HG02678 (cell line): Measurements from ENCODE around the gene MPDU1.

Source experiments
- ATAC-seq: cut with Tn5 transposase; IDR thresholded peaks from one replicate; pipeline ENCODE4 v1.9.1; 2021; ENCODE audit warnings: mild to moderate bottlenecking, moderate library complexity; ENCODE audit not compliant: unreplicated experiment

Gene MPDU1

DNA sequence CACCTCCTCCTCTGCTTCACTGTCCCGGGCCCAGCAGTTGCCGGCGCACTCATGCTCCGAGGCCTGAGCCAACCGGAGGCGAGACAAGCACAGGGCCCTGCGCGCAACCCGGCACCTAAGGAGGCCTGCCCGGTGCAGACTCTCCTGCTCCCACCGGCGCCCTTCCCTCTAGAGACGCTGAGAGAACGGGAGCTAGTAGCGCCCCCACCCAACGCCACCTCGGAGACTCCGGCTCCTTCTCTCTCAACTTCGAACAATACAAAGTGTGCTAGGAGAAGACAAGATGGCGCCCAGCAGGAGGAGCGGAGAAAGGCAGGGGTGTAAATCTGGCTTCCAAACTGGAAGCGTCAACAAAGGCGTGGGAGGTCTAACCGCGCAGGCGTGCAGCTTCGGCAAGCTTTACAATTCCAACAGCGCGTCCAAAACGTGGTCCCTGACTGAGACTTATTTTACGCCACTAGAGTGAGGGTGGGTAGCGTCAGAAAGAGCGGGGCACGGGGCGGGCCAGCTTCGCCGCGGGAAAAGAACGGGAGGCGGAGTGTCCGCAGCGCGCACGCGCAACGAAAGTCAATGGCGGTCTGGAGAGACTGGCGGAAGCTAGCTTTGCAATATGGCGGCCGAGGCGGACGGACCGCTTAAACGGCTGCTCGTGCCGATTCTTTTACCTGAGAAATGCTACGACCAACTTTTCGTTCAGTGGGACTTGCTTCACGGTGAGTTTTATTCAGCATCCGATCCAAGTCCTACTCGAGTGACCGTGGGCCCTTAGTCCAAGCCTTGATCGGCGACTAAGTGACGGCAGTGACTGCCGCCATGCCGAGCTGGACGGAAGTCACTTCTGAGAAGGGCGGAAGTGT is at the start of gene MPDU1:
MPDU1 (plus strand) TSS at position 600 of the 857 bp plus-strand sequence; CDS start at position 611, 11 bp downstream.
- peak; percentile 77 for ATAC-seq

DNA sequence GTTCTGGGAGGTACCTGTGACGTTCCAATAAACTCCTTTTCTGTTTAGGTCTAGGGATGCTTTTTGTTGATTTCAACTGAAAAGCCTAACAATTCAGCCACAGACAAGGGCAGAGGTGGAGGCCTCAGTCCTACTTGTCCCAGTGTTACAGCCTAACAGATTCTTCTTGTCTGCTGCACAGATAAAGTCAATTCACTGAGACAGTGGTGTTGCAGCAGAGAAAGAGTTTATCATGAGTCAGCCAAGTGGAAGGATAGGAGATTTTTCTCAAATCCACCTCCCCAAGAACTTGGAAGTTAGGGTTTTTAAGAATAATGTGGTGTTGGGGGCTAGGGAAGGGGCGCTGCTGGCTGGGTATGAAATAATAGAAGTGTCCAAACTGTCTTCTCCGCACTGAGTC is 45.6 kb upstream of the MPDU1 start:
- ATAC-seq: no peak

DNA sequence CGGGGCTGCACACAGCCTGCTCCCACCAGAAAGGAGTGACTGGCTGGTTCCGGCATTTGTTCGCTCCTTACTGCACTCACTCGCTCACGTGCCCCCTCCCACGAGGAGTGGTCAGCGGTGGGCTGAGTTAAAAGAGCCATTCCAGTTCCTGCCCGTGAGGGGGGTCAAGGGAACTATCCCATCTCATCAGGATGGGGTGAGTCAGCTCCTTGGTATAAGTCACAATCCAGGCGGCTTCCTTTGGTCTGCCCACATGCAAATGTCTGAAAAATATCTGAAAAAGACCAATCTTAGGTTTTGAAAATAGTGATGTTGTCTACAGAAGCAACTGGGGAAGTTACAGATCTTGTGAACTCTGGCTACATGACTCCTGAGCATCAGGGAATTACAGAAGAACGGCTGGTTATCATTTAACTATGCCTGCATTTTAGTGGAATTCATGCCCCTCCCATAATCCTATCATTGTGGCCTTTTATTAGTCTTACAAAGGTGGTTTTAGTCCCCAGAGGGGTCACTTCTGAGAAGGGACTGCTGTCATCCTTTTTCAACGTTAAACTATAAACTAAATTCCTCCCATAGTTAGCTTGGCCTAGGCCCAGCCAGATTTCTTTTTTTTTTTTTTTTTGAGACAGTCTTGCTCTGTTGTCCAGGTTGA is 44.6 kb upstream of the MPDU1 start:
- ATAC-seq: no peak

DNA sequence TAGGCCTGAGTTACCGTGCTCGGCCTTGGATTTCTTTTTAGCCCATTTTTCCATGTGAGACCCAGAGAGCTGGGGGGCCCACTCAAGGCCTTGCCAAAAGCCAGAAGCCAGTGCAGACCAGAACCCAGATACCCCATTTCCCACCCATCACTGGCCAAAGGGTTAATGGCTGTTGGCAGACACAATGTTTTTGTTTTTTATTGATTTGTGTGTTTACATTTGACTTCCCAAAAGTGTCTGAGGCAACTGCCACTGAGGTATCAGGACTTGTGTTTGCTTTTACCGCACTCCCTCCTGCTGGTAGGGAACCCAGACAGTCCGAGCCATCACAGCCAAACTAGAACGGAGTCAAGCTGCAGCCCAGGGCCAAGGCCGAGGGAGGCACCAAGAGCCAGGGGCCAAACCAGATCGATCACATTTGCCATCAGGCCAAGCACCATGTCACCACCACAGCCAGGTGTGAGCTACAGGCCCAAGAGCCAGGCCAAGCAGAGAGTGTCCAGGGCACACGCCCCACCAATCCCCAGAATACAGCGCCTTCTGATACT is 42.5 kb upstream of the MPDU1 start:
- ATAC-seq: no peak

DNA sequence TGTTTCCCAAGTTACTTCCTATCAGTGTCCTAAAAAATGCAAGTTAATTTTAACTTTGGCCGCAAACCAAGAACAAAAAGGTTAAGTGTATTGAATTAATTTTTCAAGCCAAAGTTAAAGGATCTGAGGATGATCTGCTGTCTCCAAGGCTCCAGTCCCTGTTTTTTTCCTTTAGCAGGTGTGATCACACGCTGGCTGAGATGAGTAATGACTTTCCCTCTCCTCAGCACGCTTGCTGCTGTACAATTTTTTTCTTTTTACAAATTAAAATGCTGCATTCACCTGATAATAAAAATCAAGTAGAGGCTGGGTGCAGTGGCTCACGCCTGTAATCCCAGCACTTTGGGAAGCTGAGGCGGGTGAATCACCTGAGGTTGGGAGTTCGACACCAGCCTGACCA is 38.7 kb upstream of the MPDU1 start:
- no peak for ATAC-seq

DNA sequence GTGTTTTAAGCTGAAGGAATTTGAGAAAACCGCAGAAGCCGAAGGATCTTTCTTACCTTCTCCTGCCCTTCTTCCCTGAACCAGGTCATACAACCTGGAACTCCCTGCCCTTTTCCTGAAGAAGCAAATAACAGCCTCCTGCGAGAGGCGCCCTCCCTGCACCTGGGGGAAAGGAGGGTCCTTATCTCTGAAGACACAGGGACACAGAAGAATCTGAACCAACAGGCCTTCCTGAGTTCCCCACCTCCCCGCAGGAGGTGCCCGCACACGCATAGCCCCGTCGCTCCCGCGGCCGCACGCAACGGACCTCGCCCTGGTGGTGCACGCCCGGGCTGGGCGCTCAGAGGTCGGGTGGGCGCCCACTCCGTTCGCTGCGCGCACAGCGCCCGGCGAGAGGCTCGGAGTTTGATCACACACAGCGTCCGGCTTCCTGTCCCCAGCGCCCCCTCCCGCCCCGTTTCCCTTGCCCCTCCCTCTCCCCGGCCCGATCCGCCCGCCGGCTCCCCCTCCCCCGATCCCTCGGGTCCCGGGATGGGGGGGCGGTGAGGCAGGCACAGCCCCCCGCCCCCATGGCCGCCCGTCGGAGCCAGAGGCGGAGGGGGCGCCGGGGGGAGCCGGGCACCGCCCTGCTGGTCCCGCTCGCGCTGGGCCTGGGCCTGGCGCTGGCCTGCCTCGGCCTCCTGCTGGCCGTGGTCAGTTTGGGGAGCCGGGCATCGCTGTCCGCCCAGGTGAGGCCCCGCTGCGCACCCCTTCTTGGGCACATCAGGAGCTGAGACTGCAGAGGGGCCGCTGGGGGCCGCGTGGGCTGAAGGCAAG is 34.9 kb upstream of the MPDU1 start, which contains the start of gene TNFSF12:
TNFSF12 (plus strand) TSS at position 474 of the 816 bp plus-strand sequence; CDS start at position 570, 96 bp downstream.
- no peak for ATAC-seq

DNA sequence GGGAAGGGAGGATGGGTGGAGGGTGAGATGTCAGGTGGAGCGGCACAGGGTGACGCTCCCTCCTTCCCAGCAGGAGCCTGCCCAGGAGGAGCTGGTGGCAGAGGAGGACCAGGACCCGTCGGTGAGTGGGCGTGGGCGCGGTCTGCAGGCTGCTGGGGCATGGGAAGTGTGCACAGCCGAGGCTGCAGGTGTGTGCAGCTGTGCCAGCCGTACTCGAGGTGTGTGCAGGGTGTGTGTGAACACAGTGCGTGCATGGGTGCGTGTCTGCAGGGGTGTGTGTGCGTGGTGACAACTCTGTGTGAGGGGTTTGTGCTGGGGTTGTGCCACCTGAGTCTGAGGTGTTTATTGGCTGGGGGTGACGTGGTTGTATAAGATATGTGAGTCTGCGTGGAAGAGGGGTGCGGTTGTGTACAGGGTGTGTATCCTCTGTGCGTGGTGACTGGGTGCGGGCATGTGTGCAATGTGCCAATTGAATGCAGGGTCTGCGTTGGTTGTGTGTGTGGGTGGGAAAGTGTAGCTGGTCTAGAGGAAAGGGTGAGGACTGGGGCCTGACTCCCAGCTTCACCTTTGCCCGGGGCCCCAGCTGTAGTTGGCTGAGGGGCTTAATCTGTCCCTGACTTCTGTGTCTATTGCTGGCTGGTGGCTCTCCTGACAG is 34.1 kb upstream of the MPDU1 start:
- no peak for ATAC-seq

DNA sequence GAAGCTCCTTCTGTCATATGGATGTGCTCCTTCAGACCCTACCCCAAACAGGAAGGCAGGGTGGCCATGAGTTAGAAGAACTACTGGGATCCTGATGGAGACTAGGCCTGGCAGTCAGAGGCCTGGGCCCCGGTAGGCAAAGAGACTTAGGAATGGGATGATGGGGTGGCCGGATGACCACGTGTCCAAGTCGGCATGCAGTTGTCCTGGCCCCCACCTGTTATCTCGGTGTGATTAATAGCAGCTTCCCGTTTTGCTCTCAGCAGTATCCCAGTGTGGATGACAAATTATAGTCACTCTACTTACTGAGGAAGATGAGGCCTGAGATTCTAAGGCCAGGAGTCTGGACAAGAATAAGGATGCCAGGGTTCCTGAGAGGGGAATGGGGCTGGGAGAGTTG is 33.3 kb upstream of the MPDU1 start:
- no peak for ATAC-seq

DNA sequence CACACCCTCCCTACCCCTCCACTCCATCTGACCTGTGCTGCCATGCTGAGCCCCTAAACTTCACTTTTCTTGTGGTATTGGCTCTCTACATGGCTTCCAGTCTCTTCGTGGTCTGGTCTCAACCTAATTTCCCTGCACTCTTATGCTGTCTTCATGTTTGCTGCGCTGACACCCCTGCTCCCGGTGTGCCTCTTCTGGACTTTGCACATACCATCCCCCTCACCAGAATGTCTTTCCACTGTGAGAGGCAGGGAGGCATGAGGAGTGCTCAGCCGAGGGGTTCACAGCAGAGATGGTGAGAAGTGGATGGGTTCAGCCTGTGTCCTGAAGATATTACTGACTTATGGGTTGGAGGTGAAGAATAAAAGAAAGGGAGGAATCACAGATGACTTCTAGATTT is 32.3 kb upstream of the MPDU1 start:
- no peak for ATAC-seq

DNA sequence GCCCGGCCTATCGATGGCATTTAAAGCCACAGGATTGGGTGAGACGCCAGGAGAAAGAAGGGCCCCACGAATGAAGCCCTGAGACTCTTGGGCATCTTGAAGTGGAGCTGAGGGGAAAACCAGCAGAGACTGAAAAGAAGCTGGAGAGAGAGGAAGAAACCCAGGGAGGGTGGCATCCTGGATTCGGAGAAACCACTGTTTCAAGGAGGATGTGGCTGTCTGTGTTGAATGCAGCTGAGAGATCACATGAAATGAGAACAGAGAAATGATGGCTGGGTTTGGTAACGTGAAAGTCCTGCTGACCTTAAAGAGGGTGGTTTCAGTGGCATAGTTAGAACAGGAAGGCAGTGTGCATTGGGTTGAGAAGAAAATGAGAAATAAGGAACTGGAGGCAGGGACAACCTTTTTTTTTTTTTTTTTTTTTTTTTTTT is 31.0 kb upstream of the MPDU1 start:
- ATAC-seq: peak; percentile 66

DNA sequence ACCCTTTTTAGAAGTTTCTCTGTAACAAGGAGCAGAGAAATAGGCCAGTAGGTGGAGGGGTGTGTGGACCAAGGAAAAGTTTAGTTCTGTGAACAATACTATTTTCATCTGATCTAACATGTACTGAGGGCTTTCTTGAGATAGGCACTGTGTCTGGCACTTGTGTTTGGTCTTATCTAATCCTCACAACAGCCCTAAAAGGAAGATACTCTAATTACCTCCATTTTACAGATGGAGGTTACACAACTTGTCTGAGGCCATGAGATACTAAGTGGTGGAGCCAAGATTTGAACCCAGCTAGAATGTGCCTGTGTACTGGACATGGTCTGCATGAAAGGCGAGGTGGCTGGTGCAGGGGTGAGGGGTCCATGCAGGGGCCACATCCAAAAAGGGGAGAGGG is 30.3 kb upstream of the MPDU1 start:
- ATAC-seq: no peak

DNA sequence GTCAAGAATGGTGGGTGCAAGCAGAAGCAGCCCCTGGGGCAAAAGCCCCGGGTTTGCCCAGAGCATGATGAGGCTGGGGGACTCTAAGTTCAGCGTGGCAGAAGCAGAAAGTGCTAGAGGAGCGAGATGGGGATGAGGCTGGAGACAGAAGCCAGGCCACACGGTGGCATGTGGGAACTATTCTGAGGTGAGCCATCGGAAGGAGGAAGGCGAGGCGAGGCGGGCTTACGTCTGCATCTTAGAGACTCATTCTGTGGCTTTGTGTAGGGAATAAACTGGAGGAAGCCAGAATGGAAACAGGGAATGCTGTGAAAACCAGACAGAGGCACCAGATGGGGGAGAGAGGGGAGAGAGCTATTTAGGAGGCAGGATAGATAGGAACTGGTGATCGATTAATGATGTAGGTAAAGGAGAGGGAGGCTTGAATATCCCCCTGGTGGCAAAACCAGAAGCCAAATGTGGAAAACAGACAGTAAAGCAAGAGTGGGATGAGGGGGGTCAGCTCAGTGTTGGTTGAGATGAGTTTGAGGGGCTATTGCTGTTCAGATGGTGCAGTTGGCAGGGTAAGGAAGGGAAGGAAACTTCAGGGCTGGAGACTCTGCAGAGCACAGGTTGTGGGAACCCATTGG is 28.2 kb upstream of the MPDU1 start:
- no peak for ATAC-seq

DNA sequence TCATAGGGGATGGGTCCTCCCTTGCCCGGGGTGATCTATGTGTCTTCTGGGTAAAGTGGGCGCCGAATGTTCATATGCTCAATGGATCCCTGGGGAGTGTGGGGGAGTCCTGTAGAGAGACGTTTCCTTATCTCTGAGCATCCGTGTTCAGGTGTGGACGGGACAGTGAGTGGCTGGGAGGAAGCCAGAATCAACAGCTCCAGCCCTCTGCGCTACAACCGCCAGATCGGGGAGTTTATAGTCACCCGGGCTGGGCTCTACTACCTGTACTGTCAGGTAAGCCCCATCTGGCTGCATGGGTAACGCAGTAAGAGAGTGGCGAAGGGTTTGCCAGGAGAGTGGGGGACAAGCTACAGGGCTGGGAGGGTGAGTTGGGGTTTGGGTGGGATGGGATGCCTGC is 27.0 kb upstream of the MPDU1 start:
- no peak for ATAC-seq

DNA sequence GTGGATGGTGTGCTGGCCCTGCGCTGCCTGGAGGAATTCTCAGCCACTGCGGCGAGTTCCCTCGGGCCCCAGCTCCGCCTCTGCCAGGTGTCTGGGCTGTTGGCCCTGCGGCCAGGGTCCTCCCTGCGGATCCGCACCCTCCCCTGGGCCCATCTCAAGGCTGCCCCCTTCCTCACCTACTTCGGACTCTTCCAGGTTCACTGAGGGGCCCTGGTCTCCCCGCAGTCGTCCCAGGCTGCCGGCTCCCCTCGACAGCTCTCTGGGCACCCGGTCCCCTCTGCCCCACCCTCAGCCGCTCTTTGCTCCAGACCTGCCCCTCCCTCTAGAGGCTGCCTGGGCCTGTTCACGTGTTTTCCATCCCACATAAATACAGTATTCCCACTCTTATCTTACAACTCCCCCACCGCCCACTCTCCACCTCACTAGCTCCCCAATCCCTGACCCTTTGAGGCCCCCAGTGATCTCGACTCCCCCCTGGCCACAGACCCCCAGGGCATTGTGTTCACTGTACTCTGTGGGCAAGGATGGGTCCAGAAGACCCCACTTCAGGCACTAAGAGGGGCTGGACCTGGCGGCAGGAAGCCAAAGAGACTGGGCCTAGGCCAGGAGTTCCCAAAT is 26.4 kb upstream of the MPDU1 start:
- ATAC-seq: no peak

DNA sequence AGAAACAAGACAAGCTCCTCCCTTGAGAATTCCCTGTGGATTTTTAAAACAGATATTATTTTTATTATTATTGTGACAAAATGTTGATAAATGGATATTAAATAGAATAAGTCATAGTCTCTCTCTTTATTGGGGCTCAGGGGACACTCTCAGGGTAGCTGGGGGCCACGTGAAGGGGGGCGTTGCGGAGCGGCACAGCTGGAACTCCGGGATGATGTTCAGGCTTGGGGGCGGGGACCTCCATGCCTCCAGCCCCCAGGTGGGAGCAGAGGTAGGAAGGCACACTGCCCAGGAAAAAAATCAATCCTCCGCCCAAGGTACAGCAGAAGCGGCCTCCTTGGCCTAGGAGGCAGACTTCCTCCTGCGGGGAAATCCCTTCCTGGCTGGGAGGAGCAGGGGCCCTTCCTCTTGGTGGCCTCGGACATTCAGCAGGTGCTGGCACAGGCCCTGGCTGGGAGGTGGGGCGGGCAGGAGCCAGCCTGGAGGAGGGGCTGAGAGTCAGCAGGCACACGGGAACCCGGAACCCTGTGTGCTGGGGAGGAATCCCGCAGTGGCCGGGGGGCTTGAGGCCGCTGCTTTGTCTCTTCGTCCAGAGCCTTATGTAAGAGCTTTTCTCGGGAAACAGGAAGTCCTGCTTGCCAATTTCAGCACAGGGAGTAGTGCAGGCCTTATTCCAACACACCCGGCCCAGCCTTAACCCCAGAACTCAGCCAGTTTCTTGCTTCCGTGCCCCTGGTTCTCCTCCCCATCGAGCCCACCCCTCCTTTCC is 25.7 kb upstream of the MPDU1 start:
- ATAC-seq: peak; percentile 27

DNA sequence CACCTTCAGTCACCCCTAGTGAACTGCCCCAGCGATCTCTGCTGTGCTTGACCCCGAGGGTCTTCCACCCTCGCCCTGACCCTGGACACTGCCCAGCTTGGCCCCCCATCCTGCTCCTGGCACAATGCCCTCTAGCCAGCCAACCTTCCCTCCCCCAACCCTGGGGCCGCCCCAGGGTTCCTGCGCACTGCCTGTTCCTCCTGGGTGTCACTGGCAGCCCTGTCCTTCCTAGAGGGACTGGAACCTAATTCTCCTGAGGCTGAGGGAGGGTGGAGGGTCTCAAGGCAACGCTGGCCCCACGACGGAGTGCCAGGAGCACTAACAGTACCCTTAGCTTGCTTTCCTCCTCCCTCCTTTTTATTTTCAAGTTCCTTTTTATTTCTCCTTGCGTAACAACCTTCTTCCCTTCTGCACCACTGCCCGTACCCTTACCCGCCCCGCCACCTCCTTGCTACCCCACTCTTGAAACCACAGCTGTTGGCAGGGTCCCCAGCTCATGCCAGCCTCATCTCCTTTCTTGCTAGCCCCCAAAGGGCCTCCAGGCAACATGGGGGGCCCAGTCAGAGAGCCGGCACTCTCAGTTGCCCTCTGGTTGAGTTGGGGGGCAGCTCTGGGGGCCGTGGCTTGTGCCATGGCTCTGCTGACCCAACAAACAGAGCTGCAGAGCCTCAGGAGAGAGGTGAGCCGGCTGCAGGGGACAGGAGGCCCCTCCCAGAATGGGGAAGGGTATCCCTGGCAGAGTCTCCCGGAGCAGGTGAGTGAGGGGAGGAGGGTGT is 24.9 kb upstream of the MPDU1 start, which contains the start of gene TNFSF13:
TNFSF13 (plus strand) TSS at position 207 of the 776 bp plus-strand sequence; CDS start at position 497, 290 bp downstream.
- ATAC-seq: no peak

DNA sequence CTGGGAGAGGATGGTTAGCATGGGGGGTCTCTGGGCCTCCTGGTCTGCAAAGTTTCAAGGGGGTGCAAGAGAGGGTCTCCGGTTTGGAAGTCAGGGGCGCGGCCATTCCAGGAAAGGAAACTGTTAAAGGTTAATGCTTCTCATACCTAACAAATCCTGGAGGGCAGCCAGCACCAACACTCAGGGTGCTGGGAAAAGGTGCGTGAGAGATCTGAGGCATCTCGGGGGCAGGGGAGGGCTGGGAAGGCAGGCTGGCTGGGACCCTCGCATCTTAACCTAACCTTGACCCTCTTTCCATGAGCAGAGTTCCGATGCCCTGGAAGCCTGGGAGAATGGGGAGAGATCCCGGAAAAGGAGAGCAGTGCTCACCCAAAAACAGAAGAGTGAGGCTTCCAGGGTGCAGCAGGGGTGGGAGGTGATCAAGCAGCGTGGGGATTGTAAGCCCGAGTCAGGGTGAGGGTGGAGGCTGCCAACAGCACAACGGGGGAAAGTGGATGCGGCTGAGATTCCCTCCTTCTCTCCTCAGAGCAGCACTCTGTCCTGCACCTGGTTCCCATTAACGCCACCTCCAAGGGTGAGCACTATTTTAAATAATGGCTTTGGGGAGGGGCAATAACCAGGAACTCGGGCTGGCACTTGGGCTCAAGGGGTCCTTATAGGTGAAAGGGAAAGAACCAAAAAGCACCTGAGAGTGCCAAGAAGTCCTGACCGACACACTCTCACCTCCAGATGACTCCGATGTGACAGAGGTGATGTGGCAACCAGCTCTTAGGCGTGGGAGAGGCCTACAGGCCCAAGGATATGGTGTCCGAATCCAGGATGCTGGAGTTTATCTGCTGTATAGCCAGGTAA is 24.1 kb upstream of the MPDU1 start:
- no peak for ATAC-seq
